IgD-negative memory B cell (primary cell): ENCODE measurements around the gene ABHD12. TPM values are rescaled to one million over a fixed set of nuclear protein-coding genes. Genes with fewer than 3 reads are reported as not detected.
A peak's percentile ranks its signal among the peaks of the same experiment; 100 is the strongest.

ENCODE experiments used
- H3K27ac Mint-ChIP-seq, 3 donors: one replicate each; pipeline ENCODE4 v1.8.0; 2020 to 2022; ENCODE audit warnings: mild to moderate bottlenecking in 3 of 3, mixed read lengths in 3 of 3, moderate library complexity in 1 of 3
- H3K27me3 Mint-ChIP-seq: one replicate; pipeline ENCODE4 v1.8.0; 2021; ENCODE audit warnings: mixed read lengths
- H3K36me3 Mint-ChIP-seq: one replicate; pipeline ENCODE4 v1.8.0; 2020; ENCODE audit warnings: mild to moderate bottlenecking, mixed read lengths
- H3K4me1 Mint-ChIP-seq, 3 donors: one replicate each; pipeline ENCODE4 v1.8.0; 2020 to 2022; ENCODE audit warnings: mixed read lengths in 3 of 3, mild to moderate bottlenecking in 1 of 3
- H3K4me3 Mint-ChIP-seq, 4 donors: one replicate each; pipeline ENCODE4 v1.8.0; 2020 to 2022; ENCODE audit warnings: mild to moderate bottlenecking in 4 of 4, mixed read lengths in 4 of 4, moderate library complexity in 3 of 4
- H3K9me3 Mint-ChIP-seq, 3 donors: one replicate each; pipeline ENCODE4 v1.8.0; 2020 to 2021; ENCODE audit warnings: mixed read lengths in 3 of 3, mild to moderate bottlenecking in 1 of 3
- polyA plus RNA-seq: library from polyadenylated mRNA; unstranded; fragments of 300-500 nt; fragmentation: Illumina TruSeq; gene quantifications from one replicate; pipeline ENCODE4 v1.2.3, GENCODE V29; 2021

ABHD12 gene
- polyA plus RNA-seq, 1 donor from 2014 or later, result 20.3 TPM

DNA sequence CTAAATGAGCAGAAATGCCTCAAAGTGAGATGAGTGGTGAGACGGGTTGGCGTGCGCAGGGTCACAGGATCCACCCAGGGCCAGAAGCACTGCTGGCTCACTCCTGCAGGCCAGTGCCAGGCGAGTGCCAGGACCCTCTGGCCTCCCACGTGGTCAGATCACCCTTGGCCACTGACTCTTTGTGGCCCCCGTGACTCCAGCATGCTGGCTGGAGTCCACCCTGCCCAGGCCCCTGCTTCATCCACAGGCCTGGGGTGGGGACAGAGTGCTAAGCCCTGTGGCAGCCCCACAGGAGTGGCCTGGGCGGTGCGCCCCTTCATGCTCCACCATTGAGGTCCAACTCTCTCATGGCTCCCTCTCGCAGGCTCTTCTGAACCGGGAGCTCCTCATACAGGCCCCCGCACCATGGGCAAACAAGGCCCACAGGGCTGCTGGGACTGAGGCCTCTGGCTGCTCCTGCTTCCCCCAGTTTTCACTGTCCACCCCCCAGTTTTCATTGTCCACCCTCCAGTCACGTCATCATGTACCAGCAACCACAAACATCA, 61.6 kb downstream of the ABHD12 start:
- no peaks in the 10 kb centered on the region for H3K9me3 Mint-ChIP-seq
- H3K36me3 Mint-ChIP-seq, result peaks cover 10% of the 10 kb centered on the region
- peaks cover 4 to 20% (median 13%) of the 10 kb centered on the region in 3 donors for H3K4me1 Mint-ChIP-seq
- H3K27ac Mint-ChIP-seq, result peak overlapping the region in 1 of 3 donors; percentile 78
- no peaks in the 10 kb centered on the region for H3K27me3 Mint-ChIP-seq
- H3K4me3 Mint-ChIP-seq, result no peak overlapping the region

DNA sequence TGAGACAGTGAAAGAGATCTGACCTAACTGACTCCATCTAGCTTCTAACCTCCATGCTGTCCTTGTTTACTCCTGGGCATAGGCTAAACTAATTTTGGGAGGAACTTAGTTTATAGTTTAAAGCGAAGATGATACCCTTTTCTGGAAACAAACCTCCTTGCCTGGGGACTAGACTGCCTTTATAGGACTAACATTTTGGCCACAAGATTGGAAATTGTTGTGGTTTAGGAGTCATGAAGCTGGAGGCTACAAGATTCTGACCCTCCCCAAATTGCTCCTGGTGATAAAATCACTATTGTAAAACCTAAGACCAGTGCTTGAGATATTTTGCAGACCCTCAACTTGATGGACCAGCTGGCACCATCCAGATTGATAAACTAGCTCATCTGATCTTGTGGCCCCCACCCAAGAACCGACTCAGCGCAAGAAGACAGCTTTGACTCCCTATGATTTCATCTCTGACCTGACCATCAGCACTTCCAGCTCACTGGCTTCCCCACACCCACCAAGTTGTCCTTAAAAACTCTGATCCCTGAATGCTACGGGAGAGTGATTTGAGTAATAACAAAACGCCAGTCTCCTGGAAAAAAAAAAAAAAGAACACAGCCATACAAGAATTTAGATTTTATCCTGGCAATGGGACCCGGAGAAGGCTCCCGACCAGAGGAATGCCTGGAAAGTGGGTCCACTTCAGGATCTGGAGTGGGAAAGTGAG, 63.0 kb downstream of the ABHD12 start:
- no peaks in the 10 kb centered on the region for H3K9me3 Mint-ChIP-seq
- no peak overlapping the region for H3K4me3 Mint-ChIP-seq
- peak overlapping the region in 1 of 3 donors; percentile 39 for H3K27ac Mint-ChIP-seq
- H3K27me3 Mint-ChIP-seq, result no peaks in the 10 kb centered on the region
- peaks cover 10 to 23% (median 19%) of the 10 kb centered on the region in 3 donors for H3K4me1 Mint-ChIP-seq
- peaks cover 11% of the 10 kb centered on the region for H3K36me3 Mint-ChIP-seq

- no peaks in the 10 kb centered on the region for H3K9me3 Mint-ChIP-seq
- H3K4me1 Mint-ChIP-seq, result peaks cover 10 to 23% (median 21%) of the 10 kb centered on the region in 3 donors
- H3K27me3 Mint-ChIP-seq, result no peaks in the 10 kb centered on the region
- peaks cover 10% of the 10 kb centered on the region for H3K36me3 Mint-ChIP-seq
- H3K27ac Mint-ChIP-seq, result no peak overlapping the region
- H3K4me3 Mint-ChIP-seq, result no peak overlapping the region
These were observed 64.6 kb downstream of the ABHD12 start for GRCh38 chr20:25325997-25326396.

GRCh38 chr20:25325073-25325472, 65.6 kb downstream of the ABHD12 start:
- H3K4me3 Mint-ChIP-seq, result no peak overlapping the region
- H3K36me3 Mint-ChIP-seq, result peaks cover 9% of the 10 kb centered on the region
- H3K27ac Mint-ChIP-seq, result no peak overlapping the region
- peaks cover 10 to 21% (median 21%) of the 10 kb centered on the region in 3 donors for H3K4me1 Mint-ChIP-seq
- no peaks in the 10 kb centered on the region for H3K27me3 Mint-ChIP-seq
- H3K9me3 Mint-ChIP-seq, result no peaks in the 10 kb centered on the region

GRCh38 chr20:25324412-25324811, 66.2 kb downstream of the ABHD12 start:
- Mint-ChIP-seq H3K27ac (no peak overlapping the region), H3K36me3 (peaks cover 5% of the 10 kb centered on the region), H3K4me1 (peaks cover 10 to 20% (median 20%) of the 10 kb centered on the region in 3 donors), H3K4me3 (no peak overlapping the region), H3K9me3 (no peaks in the 10 kb centered on the region), H3K27me3 (no peaks in the 10 kb centered on the region)

GRCh38 chr20:25323496-25324246, 67.0 kb downstream of the ABHD12 start:
- H3K4me1 Mint-ChIP-seq, result peaks cover 13 to 26% (median 23%) of the 10 kb centered on the region in 3 donors
- peak overlapping the region in 1 of 4 donors; percentile 68 for H3K4me3 Mint-ChIP-seq
- H3K9me3 Mint-ChIP-seq, result no peaks in the 10 kb centered on the region
- H3K36me3 Mint-ChIP-seq, result peaks cover 5% of the 10 kb centered on the region
- H3K27me3 Mint-ChIP-seq, result no peaks in the 10 kb centered on the region
- H3K27ac Mint-ChIP-seq, result no peak overlapping the region

GRCh38 chr20:25321991-25322390, 68.6 kb downstream of the ABHD12 start:
- Mint-ChIP-seq H3K4me3 (no peak overlapping the region), H3K9me3 (no peaks in the 10 kb centered on the region), H3K27me3 (no peaks in the 10 kb centered on the region), H3K27ac (peak overlapping the region in 1 of 3 donors; percentile 59), H3K4me1 (peaks cover 13 to 36% (median 32%) of the 10 kb centered on the region in 3 donors), H3K36me3 (peaks cover 7% of the 10 kb centered on the region)

DNA sequence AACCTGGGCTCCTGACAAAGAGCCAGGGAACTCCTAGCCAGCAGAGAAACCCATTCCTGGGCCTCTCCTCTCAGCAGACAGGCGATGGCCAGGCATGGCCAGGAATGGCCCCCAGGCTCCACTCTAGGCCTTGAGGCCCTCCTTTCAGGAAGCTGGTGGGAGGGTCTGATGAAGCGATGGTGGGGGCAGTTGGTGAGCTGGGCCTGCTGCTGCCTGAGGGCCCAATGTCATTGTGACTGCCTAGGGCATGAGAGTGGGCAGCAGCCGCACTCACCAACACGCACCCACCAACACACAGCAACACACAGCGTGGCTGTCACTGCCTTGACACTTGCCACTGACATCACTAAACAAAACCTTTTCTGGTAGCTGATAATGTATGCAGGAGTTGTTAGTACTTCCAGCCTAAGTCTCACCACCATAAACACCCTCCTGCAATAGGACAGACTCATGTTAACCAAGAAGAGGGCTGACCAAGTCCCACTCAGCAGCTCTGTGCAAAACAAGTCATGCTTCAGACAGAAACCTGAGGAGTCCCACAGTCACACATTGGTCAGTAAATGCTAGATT, 69.3 kb downstream of the ABHD12 start:
- Mint-ChIP-seq H3K27ac (peak overlapping the region in 2 of 3 donors; percentile 59 to 71), H3K4me1 (peaks cover 13 to 36% (median 32%) of the 10 kb centered on the region in 3 donors), H3K4me3 (peak overlapping the region in 1 of 4 donors; percentile 28), H3K27me3 (no peaks in the 10 kb centered on the region), H3K36me3 (peaks cover 9% of the 10 kb centered on the region), H3K9me3 (no peaks in the 10 kb centered on the region)

DNA sequence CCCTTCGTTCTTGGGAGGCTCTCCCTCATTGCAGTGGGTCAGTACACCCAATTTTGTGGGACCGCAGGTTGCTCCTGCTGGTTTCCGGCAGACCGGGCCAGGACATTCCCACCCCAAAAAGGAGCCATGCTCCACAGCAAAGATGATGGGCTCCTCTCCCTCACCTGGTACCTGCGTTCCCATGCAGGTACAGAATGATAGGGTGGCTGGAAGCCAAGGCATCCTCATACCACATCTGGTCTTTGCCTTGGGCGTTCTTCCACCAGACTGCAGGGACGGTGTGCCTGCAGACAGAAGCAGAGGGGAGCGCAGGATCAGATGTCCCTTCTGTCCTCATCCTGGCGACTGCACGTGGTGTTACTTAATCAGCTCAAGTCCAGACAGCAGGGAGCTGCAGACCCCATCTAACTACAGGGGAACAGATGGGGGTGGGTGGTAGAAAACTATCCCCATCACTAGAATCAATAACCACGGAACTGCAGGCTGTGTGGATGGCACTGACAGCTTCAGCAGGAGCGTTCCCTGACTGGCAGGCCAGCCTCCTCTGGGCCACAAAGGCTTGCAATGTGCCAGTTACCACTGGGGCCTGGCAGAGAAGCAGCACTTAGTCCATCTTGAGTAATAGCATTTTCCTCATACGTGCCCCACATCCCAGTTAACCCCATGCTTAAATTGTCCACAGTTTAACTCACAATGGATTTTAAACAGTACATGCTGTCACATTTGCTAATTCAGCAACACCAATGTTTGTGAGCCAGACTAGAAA, 70.4 kb downstream of the ABHD12 start:
- Mint-ChIP-seq H3K4me3 (no peak overlapping the region), H3K9me3 (no peaks in the 10 kb centered on the region), H3K27ac (no peak overlapping the region), H3K4me1 (peaks cover 13 to 35% (median 33%) of the 10 kb centered on the region in 3 donors), H3K27me3 (no peaks in the 10 kb centered on the region), H3K36me3 (peaks cover 9% of the 10 kb centered on the region)

DNA sequence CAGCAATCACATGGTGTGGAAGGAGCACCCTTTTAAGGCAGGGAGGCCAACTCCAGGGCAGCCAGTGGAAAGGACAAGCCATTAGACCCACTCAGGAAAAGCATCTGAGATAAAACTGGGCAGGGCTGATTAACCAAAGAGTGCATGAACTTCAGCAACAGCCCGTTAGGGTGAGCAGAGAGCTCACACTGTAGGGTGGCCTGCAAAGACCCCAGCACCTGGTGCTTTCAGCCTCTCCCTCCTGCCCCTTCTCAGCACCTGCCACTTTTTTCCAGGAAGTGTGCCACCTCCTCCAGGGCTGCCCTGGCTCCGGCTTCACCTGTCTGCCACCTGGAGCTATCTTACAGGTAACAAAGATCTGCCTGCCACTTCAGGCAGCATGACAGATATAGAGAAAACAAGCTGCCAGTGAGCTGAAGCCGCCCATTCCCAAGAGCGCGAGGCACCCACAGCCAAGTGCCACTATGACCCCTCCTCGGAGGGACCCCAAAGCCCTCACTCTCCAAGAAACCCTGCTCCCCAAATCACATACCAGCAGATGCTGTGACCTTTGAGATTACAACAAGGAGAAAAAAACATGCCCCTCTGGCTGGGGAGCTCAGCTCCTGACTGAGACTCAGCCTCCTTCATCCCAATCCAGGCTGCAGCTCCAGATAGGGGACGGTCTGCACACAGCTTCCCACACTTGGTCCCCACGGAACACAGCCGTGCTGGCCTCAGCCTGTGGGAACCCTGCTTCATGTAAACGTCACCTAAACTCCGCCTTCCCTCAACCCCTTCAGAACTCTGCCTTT, 71.2 kb downstream of the ABHD12 start:
- H3K27me3 Mint-ChIP-seq, result no peaks in the 10 kb centered on the region
- peak overlapping the region in 1 of 3 donors; percentile 76 for H3K27ac Mint-ChIP-seq
- no peaks in the 10 kb centered on the region for H3K9me3 Mint-ChIP-seq
- peaks cover 5% of the 10 kb centered on the region for H3K36me3 Mint-ChIP-seq
- H3K4me3 Mint-ChIP-seq, result peak overlapping the region in 2 of 4 donors; percentile 83 to 88
- peaks cover 13 to 31% (median 27%) of the 10 kb centered on the region in 3 donors for H3K4me1 Mint-ChIP-seq

GRCh38 chr20:25318471-25319240, 72.0 kb downstream of the ABHD12 start:
- peaks cover 12 to 25% (median 22%) of the 10 kb centered on the region in 3 donors for H3K4me1 Mint-ChIP-seq

DNA sequence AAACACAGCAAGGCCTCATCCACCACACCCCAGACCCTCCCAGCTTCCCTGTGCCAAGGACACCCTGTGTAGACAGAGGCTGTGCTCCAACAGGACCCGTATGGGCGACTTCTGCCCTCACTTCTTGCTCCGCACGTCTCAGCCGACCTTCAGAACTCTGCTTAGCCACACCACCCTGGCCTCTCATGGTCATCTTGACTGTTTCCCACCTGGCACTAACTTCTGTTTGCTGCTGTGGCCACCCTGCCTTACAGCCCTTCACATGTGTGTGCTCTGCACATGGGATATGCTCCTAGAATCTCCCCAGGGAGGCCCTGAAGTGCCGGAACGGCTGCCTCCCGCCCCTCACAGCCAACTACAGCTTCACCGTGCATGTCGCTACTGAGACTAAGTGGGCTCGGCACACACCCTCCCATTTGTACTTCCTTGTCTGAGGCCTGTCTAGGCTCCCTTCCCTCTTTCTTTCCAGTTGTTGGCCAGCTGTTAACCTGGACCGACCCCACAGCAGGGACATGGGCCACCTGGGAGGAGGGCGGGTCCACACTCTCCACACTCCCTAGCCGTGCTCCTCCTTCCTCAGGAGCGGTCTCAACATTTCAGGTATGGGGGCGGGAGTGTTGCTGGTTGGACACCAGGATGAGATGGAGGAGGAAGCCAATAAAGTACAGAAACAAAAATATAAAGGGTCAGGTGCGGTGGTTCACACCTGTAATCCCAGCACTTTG, 73.1 kb downstream of the ABHD12 start:
- peaks cover 7 to 22% (median 20%) of the 10 kb centered on the region in 3 donors for H3K4me1 Mint-ChIP-seq
- H3K27me3 Mint-ChIP-seq, result no peaks in the 10 kb centered on the region
- H3K36me3 Mint-ChIP-seq, result peaks cover 4% of the 10 kb centered on the region
- peak overlapping the region in 2 of 4 donors; percentile 66 to 88 for H3K4me3 Mint-ChIP-seq
- no peaks in the 10 kb centered on the region for H3K9me3 Mint-ChIP-seq
- H3K27ac Mint-ChIP-seq, result peak overlapping the region in 1 of 3 donors; percentile 39

More at GRCh38 chr20:25318471-25319240, 72.0 kb downstream of the ABHD12 start:
- peaks cover 5% of the 10 kb centered on the region for H3K36me3 Mint-ChIP-seq
- peak overlapping the region in 3 of 4 donors; percentile 68 to 88 (median 83) for H3K4me3 Mint-ChIP-seq
- no peaks in the 10 kb centered on the region for H3K9me3 Mint-ChIP-seq
- peak overlapping the region in 1 of 3 donors; percentile 76 for H3K27ac Mint-ChIP-seq
- H3K27me3 Mint-ChIP-seq, result no peaks in the 10 kb centered on the region
